Activated naive CD8-positive, alpha-beta T cell treated with anti-CD3 and anti-CD28 coated beads for 36 hours (primary cell): ENCODE data around the gene TMEM266. TPM values are rescaled to one million over a fixed set of nuclear protein-coding genes. Genes with fewer than 3 reads are reported as not detected.
A peak's percentile ranks its signal among the peaks of the same experiment; 100 is the strongest.

Experiments
- DNase-seq: peaks from one replicate; pipeline ENCODE4 v3.0.0; 2021
- H3K27ac Mint-ChIP-seq: one replicate; pipeline ENCODE4 v1.8.0; 2022; ENCODE audit warnings: mild to moderate bottlenecking, moderate library complexity, mixed read lengths
- H3K27me3 Mint-ChIP-seq: one replicate; pipeline ENCODE4 v1.8.0; 2022; ENCODE audit warnings: mild to moderate bottlenecking, mixed read lengths
- H3K36me3 Mint-ChIP-seq: one replicate; pipeline ENCODE4 v1.8.0; 2021; ENCODE audit warnings: mild to moderate bottlenecking, mixed read lengths
- H3K4me1 Mint-ChIP-seq: one replicate; pipeline ENCODE4 v1.8.0; 2021; ENCODE audit warnings: mixed read lengths
- H3K4me3 Mint-ChIP-seq: one replicate; pipeline ENCODE4 v1.8.0; 2022; ENCODE audit warnings: mild to moderate bottlenecking, moderate library complexity, mixed read lengths
- H3K9me3 Mint-ChIP-seq: one replicate; pipeline ENCODE4 v1.8.0; 2022; ENCODE audit warnings: mixed read lengths
- total RNA-seq, 2 experiments: library from RNA; stranded (reverse); gene quantifications; one replicate each; pipeline ENCODE4 v1.2.3, GENCODE V29; 2021

TMEM266 gene
- total RNA-seq, 2 experiments from 2014 or later, result 0.12 TPM; not detected in 1

GRCh38 chr15:76173317-76173834 is 113.6 kb downstream of the TMEM266 start:
- no peaks in the 10 kb centered on the region for H3K36me3 Mint-ChIP-seq
- H3K27me3 Mint-ChIP-seq, result peaks cover 25% of the 10 kb centered on the region
- no peak for DNase-seq
- H3K4me1 Mint-ChIP-seq, result no peaks in the 10 kb centered on the region
- no peaks in the 10 kb centered on the region for H3K9me3 Mint-ChIP-seq
- H3K27ac Mint-ChIP-seq, result no peak overlapping the region
- H3K4me3 Mint-ChIP-seq, result no peak overlapping the region

- H3K27ac Mint-ChIP-seq, result no peak overlapping the region
- H3K27me3 Mint-ChIP-seq, result peaks cover 27% of the 10 kb centered on the region
- no peaks in the 10 kb centered on the region for H3K9me3 Mint-ChIP-seq
- no peak for DNase-seq
- H3K36me3 Mint-ChIP-seq, result no peaks in the 10 kb centered on the region
- no peaks in the 10 kb centered on the region for H3K4me1 Mint-ChIP-seq
- no peak overlapping the region for H3K4me3 Mint-ChIP-seq
These were observed 114.9 kb downstream of the TMEM266 start for GRCh38 chr15:76174654-76175053.

GRCh38 chr15:76175442-76175841 is 115.7 kb downstream of the TMEM266 start:
- no peak overlapping the region for H3K4me3 Mint-ChIP-seq
- no peaks in the 10 kb centered on the region for H3K36me3 Mint-ChIP-seq
- H3K4me1 Mint-ChIP-seq, result no peaks in the 10 kb centered on the region
- no peak overlapping the region for H3K27ac Mint-ChIP-seq
- no peaks in the 10 kb centered on the region for H3K9me3 Mint-ChIP-seq
- H3K27me3 Mint-ChIP-seq, result peaks cover 27% of the 10 kb centered on the region
- no peak for DNase-seq

GRCh38 chr15:76176059-76176458 is 116.3 kb downstream of the TMEM266 start:
- Mint-ChIP-seq H3K27me3 (peaks cover 28% of the 10 kb centered on the region), H3K4me3 (no peak overlapping the region), H3K4me1 (no peaks in the 10 kb centered on the region), H3K36me3 (no peaks in the 10 kb centered on the region), H3K9me3 (no peaks in the 10 kb centered on the region), H3K27ac (no peak overlapping the region)
- no peak for DNase-seq

- Mint-ChIP-seq H3K27ac (no peak overlapping the region), H3K4me1 (peaks cover 1% of the 10 kb centered on the region), H3K9me3 (no peaks in the 10 kb centered on the region), H3K4me3 (no peak overlapping the region), H3K27me3 (peaks cover 33% of the 10 kb centered on the region), H3K36me3 (no peaks in the 10 kb centered on the region)
- no peak for DNase-seq
These were observed 116.8 kb downstream of the TMEM266 start for GRCh38 chr15:76176487-76177085.

DNA sequence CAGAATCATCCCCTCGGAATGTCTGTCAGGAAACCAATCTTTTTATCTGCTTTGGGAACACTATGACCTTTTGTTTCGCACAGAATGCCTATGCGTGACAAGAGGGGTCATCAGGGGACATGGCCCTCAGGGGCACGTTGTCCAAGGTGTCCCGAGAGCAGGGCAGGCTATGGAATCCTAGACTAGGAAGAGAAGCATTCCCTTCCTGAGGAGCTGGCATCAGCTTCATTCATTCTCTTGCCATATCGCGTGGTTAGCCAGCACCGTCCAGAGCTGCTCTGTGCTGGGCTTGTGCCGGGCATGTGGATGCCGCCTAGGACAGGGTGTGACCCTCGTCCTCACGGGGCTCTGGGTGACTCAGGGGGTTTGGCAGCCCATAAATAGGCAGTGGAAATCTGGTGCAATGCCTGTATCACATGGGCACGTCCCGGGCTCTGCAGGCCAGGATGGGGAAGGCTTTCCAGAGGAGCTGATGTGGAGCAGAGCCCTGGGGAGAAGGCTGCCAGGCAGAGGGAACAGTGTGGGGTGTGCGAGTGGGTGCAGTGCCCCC is 117.8 kb downstream of the TMEM266 start:
- peaks cover 33% of the 10 kb centered on the region for H3K27me3 Mint-ChIP-seq
- no peak overlapping the region for H3K27ac Mint-ChIP-seq
- H3K4me1 Mint-ChIP-seq, result peaks cover 1% of the 10 kb centered on the region
- H3K36me3 Mint-ChIP-seq, result no peaks in the 10 kb centered on the region
- DNase-seq, result no peak
- no peak overlapping the region for H3K4me3 Mint-ChIP-seq
- no peaks in the 10 kb centered on the region for H3K9me3 Mint-ChIP-seq

GRCh38 chr15:76178296-76179000 is 118.7 kb downstream of the TMEM266 start:
- Mint-ChIP-seq H3K9me3 (no peaks in the 10 kb centered on the region), H3K4me1 (peaks cover 1% of the 10 kb centered on the region), H3K4me3 (no peak overlapping the region), H3K27me3 (peaks cover 28% of the 10 kb centered on the region), H3K27ac (no peak overlapping the region), H3K36me3 (no peaks in the 10 kb centered on the region)
- no peak for DNase-seq

DNA sequence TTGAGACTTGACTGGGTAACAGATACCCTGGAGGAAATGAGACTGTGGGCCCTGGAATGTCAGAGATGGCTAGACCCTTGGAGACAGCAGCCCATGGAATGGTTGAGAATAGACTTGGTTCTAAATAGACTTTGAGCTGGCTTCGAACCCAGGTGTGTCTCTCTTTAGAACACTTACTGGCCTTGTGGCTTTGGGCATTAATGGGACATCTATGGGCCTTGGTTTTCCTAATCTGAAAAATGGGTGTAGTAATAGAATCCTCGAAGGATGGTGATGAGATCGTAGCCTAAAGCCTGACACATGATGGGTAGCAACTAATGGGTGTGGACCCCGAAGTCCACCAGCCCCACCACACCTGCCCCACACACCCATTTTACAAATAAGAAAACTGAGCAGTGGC is 119.2 kb downstream of the TMEM266 start:
- no peak for DNase-seq
- H3K9me3 Mint-ChIP-seq, result no peaks in the 10 kb centered on the region
- H3K36me3 Mint-ChIP-seq, result no peaks in the 10 kb centered on the region
- H3K27me3 Mint-ChIP-seq, result peaks cover 34% of the 10 kb centered on the region
- H3K4me3 Mint-ChIP-seq, result no peak overlapping the region
- peaks cover 1% of the 10 kb centered on the region for H3K4me1 Mint-ChIP-seq
- H3K27ac Mint-ChIP-seq, result no peak overlapping the region

DNA sequence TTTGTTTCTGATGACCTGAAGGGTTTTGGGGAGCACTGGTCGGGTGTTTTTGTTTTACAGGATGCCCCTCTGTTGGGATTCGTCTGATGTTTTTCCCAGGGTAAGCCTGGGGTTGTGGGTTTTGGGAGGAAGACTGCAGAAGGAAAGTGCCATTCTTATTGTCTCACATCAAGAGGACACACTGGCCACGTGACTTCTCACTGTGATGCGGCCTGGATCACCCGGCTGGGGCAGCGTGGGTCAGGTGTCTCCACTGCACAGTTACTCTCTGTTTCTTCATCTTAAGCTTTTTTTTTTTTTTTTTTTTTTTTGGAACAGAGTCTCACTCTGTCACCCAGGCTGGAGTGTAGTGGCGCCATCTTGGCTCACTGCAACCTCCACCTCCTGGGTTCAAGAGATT is 120.5 kb downstream of the TMEM266 start:
- H3K27me3 Mint-ChIP-seq, result peaks cover 47% of the 10 kb centered on the region
- DNase-seq, result no peak

DNA sequence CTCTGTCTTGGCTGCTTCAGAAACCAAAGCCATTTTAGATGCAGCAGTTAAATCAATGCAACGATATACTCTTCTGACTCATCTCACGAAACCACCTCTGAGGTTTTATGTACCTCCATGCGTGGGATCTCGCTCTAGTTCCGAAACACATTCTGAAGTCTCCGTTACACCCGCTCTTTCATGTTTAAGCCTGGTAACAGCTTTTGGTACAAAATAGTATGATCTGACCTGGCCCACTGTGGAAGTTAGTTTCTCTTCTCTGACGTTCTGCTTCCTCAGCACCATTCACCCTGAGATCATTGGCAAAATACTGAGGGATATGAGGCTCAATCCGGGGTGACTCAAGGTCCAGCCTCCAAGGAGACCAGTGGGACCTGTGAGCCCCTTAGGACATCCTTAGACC is 121.9 kb downstream of the TMEM266 start:
- peak; percentile 12 for DNase-seq
- H3K36me3 Mint-ChIP-seq, result no peaks in the 10 kb centered on the region
- no peaks in the 10 kb centered on the region for H3K9me3 Mint-ChIP-seq
- H3K27ac Mint-ChIP-seq, result no peak overlapping the region
- H3K4me3 Mint-ChIP-seq, result no peak overlapping the region
- H3K4me1 Mint-ChIP-seq, result peaks cover 1% of the 10 kb centered on the region
- H3K27me3 Mint-ChIP-seq, result peaks cover 57% of the 10 kb centered on the region

More for the DNA sequence above, 120.5 kb downstream of the TMEM266 start:
- Mint-ChIP-seq H3K4me1 (peaks cover 1% of the 10 kb centered on the region), H3K36me3 (no peaks in the 10 kb centered on the region), H3K9me3 (no peaks in the 10 kb centered on the region), H3K27ac (no peak overlapping the region), H3K4me3 (no peak overlapping the region)

DNA sequence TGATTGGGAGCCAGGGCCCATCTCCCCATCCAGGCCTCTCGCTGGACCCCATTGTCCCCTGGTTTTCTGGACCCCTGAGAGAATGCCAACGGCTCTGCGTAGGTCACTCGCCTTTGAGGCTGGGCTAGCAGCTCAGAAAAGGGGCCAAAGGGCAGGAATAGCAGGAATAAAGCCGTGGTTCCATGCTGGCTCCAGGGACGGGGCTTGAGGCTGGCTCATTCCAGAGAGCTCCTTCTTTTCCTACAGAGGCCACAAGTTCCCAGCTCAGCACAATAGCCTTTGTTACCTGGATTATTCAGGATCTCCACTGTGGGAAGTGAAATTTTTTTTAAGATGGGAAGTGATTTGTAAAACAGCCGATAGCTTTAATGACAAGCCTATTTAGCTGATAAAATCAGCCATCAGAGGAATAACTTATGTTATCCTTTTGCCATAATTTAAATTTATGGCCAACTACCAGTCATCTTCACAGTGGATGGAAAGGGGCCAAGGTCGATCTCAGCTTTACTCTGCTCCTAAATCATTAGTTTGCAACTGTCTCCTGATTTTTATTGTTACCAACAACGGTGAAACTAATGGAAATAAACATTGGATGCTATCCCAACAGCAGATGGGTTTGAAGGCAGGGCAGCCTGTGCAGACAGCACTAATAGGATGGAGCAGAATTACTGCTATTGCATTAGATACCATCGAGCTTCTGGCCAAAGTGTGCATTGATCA is 124.3 kb downstream of the TMEM266 start:
- no peak overlapping the region for H3K4me3 Mint-ChIP-seq
- no peaks in the 10 kb centered on the region for H3K9me3 Mint-ChIP-seq
- no peak overlapping the region for H3K27ac Mint-ChIP-seq
- H3K4me1 Mint-ChIP-seq, result peaks cover 1% of the 10 kb centered on the region
- peaks cover 55% of the 10 kb centered on the region for H3K27me3 Mint-ChIP-seq
- no peak for DNase-seq
- H3K36me3 Mint-ChIP-seq, result no peaks in the 10 kb centered on the region

DNA sequence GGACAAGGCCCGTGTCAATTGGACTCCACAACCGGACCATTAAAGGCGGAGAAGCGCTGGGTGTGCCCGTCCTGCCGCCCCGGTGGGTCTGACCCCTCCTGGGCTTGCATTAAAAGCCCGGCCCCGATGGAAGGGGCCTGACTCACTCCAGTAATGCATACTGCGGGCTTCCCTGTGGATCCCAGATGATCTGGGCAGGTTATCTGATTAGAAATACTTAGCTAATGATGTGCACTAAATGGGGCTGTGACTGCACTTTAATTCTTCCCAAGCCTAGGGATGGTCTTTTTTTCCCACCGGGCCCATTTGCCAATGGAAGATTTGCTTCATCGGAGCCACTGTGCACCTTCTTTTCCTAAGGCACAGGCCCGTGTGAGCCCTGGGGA is 124.9 kb downstream of the TMEM266 start:
- Mint-ChIP-seq H3K4me3 (no peak overlapping the region), H3K27me3 (peaks cover 60% of the 10 kb centered on the region), H3K4me1 (peaks cover 1% of the 10 kb centered on the region)

GRCh38 chr15:76185716-76186115 is 125.9 kb downstream of the TMEM266 start:
- no peak overlapping the region for H3K4me3 Mint-ChIP-seq
- H3K27me3 Mint-ChIP-seq, result peaks cover 70% of the 10 kb centered on the region
- no peak for DNase-seq
- no peaks in the 10 kb centered on the region for H3K9me3 Mint-ChIP-seq
- no peaks in the 10 kb centered on the region for H3K36me3 Mint-ChIP-seq
- H3K4me1 Mint-ChIP-seq, result peaks cover 9% of the 10 kb centered on the region
- H3K27ac Mint-ChIP-seq, result no peak overlapping the region

More for the DNA sequence above, 124.9 kb downstream of the TMEM266 start:
- Mint-ChIP-seq H3K36me3 (no peaks in the 10 kb centered on the region), H3K9me3 (no peaks in the 10 kb centered on the region), H3K27ac (no peak overlapping the region)
- DNase-seq, result no peak

DNA sequence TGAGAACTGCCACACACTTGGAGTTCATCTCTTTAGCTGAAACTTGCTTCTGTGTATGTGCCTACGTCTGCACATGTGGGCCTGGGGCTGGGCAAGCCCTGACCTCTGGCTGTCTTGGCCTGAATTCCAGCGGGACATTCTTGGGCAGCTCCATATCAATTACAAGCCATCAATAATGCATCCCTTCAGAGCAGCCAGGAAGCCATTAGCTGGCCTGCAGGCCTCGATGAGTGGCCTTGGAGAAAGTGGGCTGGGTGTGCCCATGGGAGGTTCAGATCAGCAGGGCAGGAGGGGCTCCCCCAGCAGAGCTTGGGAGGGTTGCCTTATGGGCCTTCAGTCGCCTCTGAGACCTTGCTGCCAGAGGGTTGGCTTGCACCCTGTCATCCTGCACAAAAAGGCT is 127.4 kb downstream of the TMEM266 start:
- H3K4me3 Mint-ChIP-seq, result no peak overlapping the region
- no peak overlapping the region for H3K27ac Mint-ChIP-seq
- no peaks in the 10 kb centered on the region for H3K36me3 Mint-ChIP-seq
- H3K27me3 Mint-ChIP-seq, result peaks cover 69% of the 10 kb centered on the region
- DNase-seq, result no peak
- H3K9me3 Mint-ChIP-seq, result no peaks in the 10 kb centered on the region
- peaks cover 13% of the 10 kb centered on the region for H3K4me1 Mint-ChIP-seq

DNA sequence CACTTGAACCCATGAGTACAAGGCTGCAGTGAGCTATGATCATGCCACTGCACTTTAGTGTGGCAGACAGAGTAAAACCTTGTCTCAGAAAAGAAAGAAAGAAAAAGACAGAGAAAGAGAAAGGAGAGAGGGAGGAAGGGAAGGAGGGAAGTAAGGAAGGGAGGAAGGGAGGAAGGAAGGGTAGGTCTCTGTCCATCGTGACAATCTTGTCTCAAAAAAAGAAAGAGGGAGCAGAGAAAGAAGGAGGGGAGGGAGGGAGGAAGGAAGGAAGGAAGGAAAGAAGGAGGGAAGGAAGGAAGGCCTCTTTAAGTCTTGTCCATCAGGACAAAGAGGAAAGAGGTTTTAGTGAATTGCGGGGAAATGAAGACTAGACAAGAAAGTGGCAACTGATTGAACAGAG is 129.3 kb downstream of the TMEM266 start:
- no peak overlapping the region for H3K4me3 Mint-ChIP-seq
- H3K27me3 Mint-ChIP-seq, result peaks cover 69% of the 10 kb centered on the region
- peaks cover 13% of the 10 kb centered on the region for H3K4me1 Mint-ChIP-seq
- H3K36me3 Mint-ChIP-seq, result no peaks in the 10 kb centered on the region
- H3K27ac Mint-ChIP-seq, result no peak overlapping the region
- no peak for DNase-seq
- H3K9me3 Mint-ChIP-seq, result no peaks in the 10 kb centered on the region
